HCT116 (cell line): ENCODE data around the gene MUC20.
"Not testable (repeated sequence)": the region's sequence is repeated elsewhere in the genome, so short reads cannot be mapped to it uniquely, and the experiment has no call there.

ENCODE experiments used
- CBX3 ChIP-seq: IDR thresholded peaks from 2 replicates; pipeline ENCODE4 v1.6.1; 2012; ENCODE audit warnings: low read depth
- CEBPB ChIP-seq: IDR thresholded peaks from 2 replicates; pipeline ENCODE4 v1.6.1; 2012; ENCODE audit warnings: low read depth
- EZH2 ChIP-seq: fragments of 200-600 bp; sonication (generic); IDR thresholded peaks from 2 replicates; pipeline ENCODE4 v1.6.1; 2017; ENCODE audit warnings: antibody characterized with exemption, mixed run types
- POLR2A ChIP-seq: IDR thresholded peaks from 2 replicates; pipeline ENCODE4 v1.7.0; 2011; ENCODE audit warnings: borderline replicate concordance; ENCODE audit not compliant: insufficient read depth, insufficient read length; ENCODE audit errors: extremely low read depth
- SP1 ChIP-seq: IDR thresholded peaks from 2 replicates; pipeline ENCODE4 v1.6.1; 2012; ENCODE audit warnings: low read depth
- YY1 ChIP-seq: IDR thresholded peaks from 2 replicates; pipeline ENCODE4 v1.6.1; 2011; ENCODE audit warnings: low read length, low read depth, moderate library complexity, mild to moderate bottlenecking; ENCODE audit not compliant: insufficient replicate concordance; ENCODE audit errors: extremely low read depth
- TF ChIP-seq, protein P1 (sequence below), 3 experiments: fragments of 200-600 bp in 1 of 3; sonication (generic) in 1 of 3; IDR thresholded peaks in 2 of 3; conservative IDR thresholded peaks in 1 of 3; 2 replicates each; pipeline ENCODE4 v1.5.1; 2012 to 2017; ENCODE audit warnings: low read depth in 2 of 3, low read length in 2 of 3, antibody characterized with exemption in 1 of 3, borderline replicate concordance in 1 of 3, control low read depth in 1 of 3, mild to moderate bottlenecking in 1 of 3, mixed read lengths in 1 of 3, mixed run types in 1 of 3, moderate library complexity in 1 of 3; ENCODE audit not compliant: insufficient read depth in 1 of 3
- TF ChIP-seq, protein P2 (sequence below): IDR thresholded peaks from 2 replicates; pipeline ENCODE4 v1.6.1; 2012
- TF ChIP-seq, protein P3 (sequence below): IDR thresholded peaks from 2 replicates; pipeline ENCODE4 v1.6.1; 2011; ENCODE audit warnings: mild to moderate bottlenecking, low read length, moderate library complexity; ENCODE audit not compliant: insufficient replicate concordance; ENCODE audit errors: extremely low read depth

DNA sequence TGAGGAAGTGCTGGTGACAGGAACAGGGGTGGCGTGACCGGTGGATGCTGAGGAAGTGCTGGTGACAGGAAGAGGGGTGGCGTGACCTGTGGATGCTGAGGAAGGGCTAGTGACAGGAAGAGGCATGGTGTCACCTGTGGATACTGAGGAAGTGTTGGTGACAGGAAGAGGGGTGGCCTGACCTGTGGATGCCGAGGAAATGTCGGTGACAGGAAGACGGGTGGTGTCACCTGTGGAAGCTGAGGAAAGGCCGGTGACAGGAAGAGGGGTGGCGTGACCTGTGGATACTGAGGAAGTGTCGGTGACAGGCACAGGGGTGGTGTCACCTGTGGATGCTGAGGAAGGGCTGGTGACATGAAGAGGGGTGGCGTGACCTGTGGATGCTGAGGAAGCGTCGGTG is 60.5 kb downstream of the MUC20 start:
- not testable (repeated sequence) for TF ChIP-seq EZH2, SP1, POLR2A, CBX3, CEBPB, YY1
- TF ChIP-seq, protein P1, sequence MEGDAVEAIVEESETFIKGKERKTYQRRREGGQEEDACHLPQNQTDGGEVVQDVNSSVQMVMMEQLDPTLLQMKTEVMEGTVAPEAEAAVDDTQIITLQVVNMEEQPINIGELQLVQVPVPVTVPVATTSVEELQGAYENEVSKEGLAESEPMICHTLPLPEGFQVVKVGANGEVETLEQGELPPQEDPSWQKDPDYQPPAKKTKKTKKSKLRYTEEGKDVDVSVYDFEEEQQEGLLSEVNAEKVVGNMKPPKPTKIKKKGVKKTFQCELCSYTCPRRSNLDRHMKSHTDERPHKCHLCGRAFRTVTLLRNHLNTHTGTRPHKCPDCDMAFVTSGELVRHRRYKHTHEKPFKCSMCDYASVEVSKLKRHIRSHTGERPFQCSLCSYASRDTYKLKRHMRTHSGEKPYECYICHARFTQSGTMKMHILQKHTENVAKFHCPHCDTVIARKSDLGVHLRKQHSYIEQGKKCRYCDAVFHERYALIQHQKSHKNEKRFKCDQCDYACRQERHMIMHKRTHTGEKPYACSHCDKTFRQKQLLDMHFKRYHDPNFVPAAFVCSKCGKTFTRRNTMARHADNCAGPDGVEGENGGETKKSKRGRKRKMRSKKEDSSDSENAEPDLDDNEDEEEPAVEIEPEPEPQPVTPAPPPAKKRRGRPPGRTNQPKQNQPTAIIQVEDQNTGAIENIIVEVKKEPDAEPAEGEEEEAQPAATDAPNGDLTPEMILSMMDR (IDR thresholded peaks at IDR 0.05 in 2 of 3, conservative IDR thresholded peaks at IDR 0.05 in 1 of 3; ENCODE audit: borderline replicate concordance in 1 of 3, insufficient read depth in 1 of 3, low read depth in 2 of 3, low read length in 2 of 3): not testable (repeated sequence)
- TF ChIP-seq, protein P2, sequence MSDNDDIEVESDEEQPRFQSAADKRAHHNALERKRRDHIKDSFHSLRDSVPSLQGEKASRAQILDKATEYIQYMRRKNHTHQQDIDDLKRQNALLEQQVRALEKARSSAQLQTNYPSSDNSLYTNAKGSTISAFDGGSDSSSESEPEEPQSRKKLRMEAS: not testable (repeated sequence)
- TF ChIP-seq, protein P3, sequence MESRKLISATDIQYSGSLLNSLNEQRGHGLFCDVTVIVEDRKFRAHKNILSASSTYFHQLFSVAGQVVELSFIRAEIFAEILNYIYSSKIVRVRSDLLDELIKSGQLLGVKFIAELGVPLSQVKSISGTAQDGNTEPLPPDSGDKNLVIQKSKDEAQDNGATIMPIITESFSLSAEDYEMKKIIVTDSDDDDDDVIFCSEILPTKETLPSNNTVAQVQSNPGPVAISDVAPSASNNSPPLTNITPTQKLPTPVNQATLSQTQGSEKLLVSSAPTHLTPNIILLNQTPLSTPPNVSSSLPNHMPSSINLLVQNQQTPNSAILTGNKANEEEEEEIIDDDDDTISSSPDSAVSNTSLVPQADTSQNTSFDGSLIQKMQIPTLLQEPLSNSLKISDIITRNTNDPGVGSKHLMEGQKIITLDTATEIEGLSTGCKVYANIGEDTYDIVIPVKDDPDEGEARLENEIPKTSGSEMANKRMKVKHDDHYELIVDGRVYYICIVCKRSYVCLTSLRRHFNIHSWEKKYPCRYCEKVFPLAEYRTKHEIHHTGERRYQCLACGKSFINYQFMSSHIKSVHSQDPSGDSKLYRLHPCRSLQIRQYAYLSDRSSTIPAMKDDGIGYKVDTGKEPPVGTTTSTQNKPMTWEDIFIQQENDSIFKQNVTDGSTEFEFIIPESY: not testable (repeated sequence)
